Glutamatergic neuron (in vitro differentiated cells): ENCODE results near the gene CDK6. TPM values are rescaled to one million over a fixed set of nuclear protein-coding genes. Genes with fewer than 3 reads are reported as not detected.

Experiments used
- DNase-seq: peaks from one replicate; pipeline ENCODE4 v3.0.0; 2022
- H3K27ac Mint-ChIP-seq: one replicate; pipeline ENCODE4 v1.8.0; 2020; ENCODE audit warnings: mild to moderate bottlenecking, mixed read lengths, inconsistent platforms; ENCODE audit not compliant: unreplicated experiment
- H3K27me3 Mint-ChIP-seq: one replicate; pipeline ENCODE4 v1.8.0; 2020; ENCODE audit warnings: mild to moderate bottlenecking, moderate library complexity, mixed read lengths, inconsistent platforms; ENCODE audit not compliant: unreplicated experiment
- H3K36me3 Mint-ChIP-seq: one replicate; pipeline ENCODE4 v1.8.0; 2020; ENCODE audit warnings: mild to moderate bottlenecking, mixed read lengths, inconsistent platforms; ENCODE audit not compliant: unreplicated experiment
- H3K4me1 Mint-ChIP-seq: one replicate; pipeline ENCODE4 v1.8.0; 2020; ENCODE audit warnings: mild to moderate bottlenecking, low read depth, mixed read lengths, inconsistent platforms; ENCODE audit not compliant: unreplicated experiment
- H3K4me3 Mint-ChIP-seq: one replicate; pipeline ENCODE4 v1.8.0; 2020; ENCODE audit warnings: mild to moderate bottlenecking, mixed read lengths, inconsistent platforms; ENCODE audit not compliant: unreplicated experiment
- H3K9me3 Mint-ChIP-seq: one replicate; pipeline ENCODE4 v1.8.0; 2020; ENCODE audit warnings: mild to moderate bottlenecking, moderate library complexity, mixed read lengths, inconsistent platforms; ENCODE audit not compliant: unreplicated experiment
- total RNA-seq: library from RNA; stranded (reverse); fragmentation: NEBNext Ultra II Directional; extraction: Animal tissue kit (Norgen Biotek cat#: 25700); gene quantifications from one replicate; pipeline ENCODE4 v1.2.1, GENCODE V29; 2021; ENCODE audit not compliant: unreplicated experiment
- TF ChIP-seq, protein P1 (sequence below): fragments of 200-600 bp; sonication (generic); IDR thresholded peaks from one replicate; pipeline ENCODE4 v1.5.0; 2021; ENCODE audit not compliant: partially characterized antibody, unreplicated experiment

Gene CDK6
- total RNA-seq, 1 donor from 2014 or later = 111 TPM

DNA sequence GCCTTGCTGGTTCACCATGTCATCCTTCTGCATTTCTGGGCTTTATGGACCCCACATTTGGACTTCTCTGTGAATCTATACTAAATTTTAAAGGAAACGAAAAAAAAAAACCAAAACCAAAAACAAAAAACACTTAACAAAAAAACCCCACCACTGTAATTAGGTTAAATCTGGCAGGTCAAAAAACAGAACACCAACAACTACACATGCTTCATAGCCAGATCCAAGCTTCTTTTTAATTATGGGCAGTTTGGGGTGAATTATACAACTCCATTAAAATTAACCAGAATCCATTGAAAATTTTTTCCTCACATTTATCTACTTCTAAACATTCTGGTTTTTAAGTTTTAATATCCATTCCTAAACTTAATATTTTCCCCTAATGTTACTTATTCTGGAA, 58.4 kb downstream of the CDK6 start:
- H3K27ac Mint-ChIP-seq = no peak overlapping the region
- peaks cover 7% of the 10 kb centered on the region for H3K9me3 Mint-ChIP-seq
- no peak overlapping the region for H3K4me3 Mint-ChIP-seq
- H3K27me3 Mint-ChIP-seq = peaks cover 2% of the 10 kb centered on the region
- H3K36me3 Mint-ChIP-seq = peaks cover 16% of the 10 kb centered on the region
- TF ChIP-seq, protein P1, sequence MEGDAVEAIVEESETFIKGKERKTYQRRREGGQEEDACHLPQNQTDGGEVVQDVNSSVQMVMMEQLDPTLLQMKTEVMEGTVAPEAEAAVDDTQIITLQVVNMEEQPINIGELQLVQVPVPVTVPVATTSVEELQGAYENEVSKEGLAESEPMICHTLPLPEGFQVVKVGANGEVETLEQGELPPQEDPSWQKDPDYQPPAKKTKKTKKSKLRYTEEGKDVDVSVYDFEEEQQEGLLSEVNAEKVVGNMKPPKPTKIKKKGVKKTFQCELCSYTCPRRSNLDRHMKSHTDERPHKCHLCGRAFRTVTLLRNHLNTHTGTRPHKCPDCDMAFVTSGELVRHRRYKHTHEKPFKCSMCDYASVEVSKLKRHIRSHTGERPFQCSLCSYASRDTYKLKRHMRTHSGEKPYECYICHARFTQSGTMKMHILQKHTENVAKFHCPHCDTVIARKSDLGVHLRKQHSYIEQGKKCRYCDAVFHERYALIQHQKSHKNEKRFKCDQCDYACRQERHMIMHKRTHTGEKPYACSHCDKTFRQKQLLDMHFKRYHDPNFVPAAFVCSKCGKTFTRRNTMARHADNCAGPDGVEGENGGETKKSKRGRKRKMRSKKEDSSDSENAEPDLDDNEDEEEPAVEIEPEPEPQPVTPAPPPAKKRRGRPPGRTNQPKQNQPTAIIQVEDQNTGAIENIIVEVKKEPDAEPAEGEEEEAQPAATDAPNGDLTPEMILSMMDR = no peak
- no peak for DNase-seq
- H3K4me1 Mint-ChIP-seq = peaks cover 21% of the 10 kb centered on the region

DNA sequence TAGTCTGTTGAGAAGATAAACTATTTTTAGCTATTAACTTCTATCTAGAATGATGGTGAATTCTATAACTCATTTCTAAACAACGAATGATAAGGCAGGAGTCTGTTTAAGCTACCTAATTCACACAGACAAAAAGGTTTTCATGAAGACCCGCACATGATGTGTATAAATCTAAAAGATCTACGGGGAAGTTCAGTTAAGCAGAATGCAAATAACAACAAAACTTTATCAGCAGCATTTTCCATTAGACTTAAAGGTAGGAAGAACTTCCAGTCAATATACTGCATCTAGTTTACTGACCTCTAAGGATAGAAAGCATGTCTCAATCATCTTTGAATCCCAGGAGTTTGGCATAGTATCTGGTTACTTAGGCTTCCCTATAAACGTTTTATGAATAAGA, 62.6 kb downstream of the CDK6 start:
- Mint-ChIP-seq H3K4me1 (peaks cover 34% of the 10 kb centered on the region), H3K36me3 (peaks cover 16% of the 10 kb centered on the region), H3K9me3 (peaks cover 8% of the 10 kb centered on the region), H3K4me3 (no peak overlapping the region), H3K27ac (no peak overlapping the region), H3K27me3 (peaks cover 2% of the 10 kb centered on the region)
- no peak for DNase-seq
- TF ChIP-seq, protein P1 = no peak

DNA sequence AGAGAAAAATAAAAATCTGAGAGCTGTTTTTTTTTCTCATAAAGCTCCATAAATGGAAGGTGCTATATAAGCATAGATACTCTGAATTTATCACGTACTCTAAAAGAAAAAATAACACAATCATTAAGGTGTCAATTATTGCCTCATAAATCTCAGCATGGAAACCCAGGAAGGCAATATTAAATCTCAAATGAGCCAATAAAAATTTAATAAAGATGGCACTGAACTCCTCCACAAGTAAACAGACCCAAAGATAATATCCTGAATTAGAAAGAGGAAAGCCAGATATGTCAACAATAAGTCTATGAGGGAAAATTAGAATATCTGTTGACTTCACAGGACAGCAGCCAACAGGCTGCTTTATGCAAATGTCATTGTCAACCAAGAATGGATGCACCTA, 66.5 kb downstream of the CDK6 start:
- H3K4me1 Mint-ChIP-seq = peaks cover 65% of the 10 kb centered on the region
- H3K4me3 Mint-ChIP-seq = peak overlapping the region; percentile 60
- peaks cover 6% of the 10 kb centered on the region for H3K27me3 Mint-ChIP-seq
- H3K36me3 Mint-ChIP-seq = no peaks in the 10 kb centered on the region
- peak overlapping the region; percentile 91 for H3K27ac Mint-ChIP-seq
- H3K9me3 Mint-ChIP-seq = peaks cover 10% of the 10 kb centered on the region
- no peak for DNase-seq
- TF ChIP-seq, protein P1 = no peak

DNA sequence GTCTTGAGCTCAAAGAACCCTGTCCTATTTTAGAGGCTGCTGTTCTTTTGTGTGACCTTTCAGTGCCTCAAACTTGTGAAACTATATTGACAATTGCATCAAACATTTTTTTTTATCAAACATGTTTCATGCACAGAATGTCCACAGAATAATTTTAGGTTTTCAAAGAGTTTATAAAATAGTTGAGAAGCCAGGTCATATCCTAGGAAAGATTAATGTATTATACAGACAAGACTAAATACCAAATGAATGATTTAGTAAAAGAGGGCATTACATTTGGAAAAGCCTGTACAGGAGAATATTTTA, 67.0 kb downstream of the CDK6 start:
- Mint-ChIP-seq H3K27me3 (peaks cover 6% of the 10 kb centered on the region), H3K4me3 (peak overlapping the region; percentile 60), H3K9me3 (peaks cover 10% of the 10 kb centered on the region), H3K27ac (peak overlapping the region; percentile 91), H3K36me3 (no peaks in the 10 kb centered on the region), H3K4me1 (peaks cover 66% of the 10 kb centered on the region)
- no peak for DNase-seq
- TF ChIP-seq, protein P1 = no peak

DNA sequence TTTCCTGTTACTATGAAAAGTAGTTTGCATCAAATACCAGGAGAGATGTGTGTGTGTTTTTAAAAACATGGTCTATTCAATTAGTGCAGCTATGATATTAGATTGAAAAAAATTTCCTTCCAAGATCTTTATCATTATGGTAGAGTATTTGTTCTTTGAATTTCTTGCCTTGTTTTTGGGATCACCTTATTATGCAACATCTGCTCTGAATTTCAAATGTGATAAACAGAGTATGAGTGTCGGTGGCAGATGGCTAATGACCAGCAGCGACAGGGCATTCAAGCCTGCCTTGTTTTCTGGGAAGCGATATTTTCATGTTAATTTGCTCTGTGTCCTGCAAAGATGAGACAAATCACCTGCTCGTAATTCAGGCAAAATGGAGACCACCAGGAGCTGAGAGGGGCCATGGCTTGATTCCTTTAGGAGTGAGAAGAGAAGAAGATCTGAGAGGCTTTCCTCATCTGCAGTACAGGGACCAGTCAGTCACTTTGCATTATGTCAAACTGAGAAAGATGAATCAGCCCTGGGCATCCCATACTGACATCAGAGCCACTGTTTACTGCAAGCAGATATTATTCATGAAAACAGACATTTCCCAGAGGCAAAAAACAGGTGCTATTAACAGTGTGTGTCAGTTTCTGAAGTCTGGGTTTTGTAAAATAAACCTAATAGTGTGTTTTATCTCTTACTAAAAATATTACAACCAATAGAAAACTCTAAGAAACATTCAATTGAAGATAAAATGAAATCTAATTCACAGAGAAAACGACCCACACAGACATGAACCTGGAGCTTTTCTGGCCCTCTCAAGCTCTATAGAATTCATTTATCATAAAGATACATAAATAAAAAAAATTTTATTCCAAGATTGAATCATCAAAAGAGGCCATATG, 67.6 kb downstream of the CDK6 start:
- Mint-ChIP-seq H3K27ac (peak overlapping the region; percentile 100), H3K36me3 (no peaks in the 10 kb centered on the region), H3K9me3 (peaks cover 10% of the 10 kb centered on the region), H3K4me1 (peaks cover 67% of the 10 kb centered on the region), H3K27me3 (peaks cover 6% of the 10 kb centered on the region), H3K4me3 (peak overlapping the region; percentile 88)
- TF ChIP-seq, protein P1 = no peak
- DNase-seq = peak; percentile 20
